GM12892 (cell line): ENCODE data around the gene PLEKHD1.

ENCODE experiments used
- POLR2A ChIP-seq: IDR thresholded peaks from 2 replicates; pipeline ENCODE4 v1.6.1; 2011; ENCODE audit warnings: low read depth, low read length, control low read depth
- TAF1 ChIP-seq: IDR thresholded peaks from 2 replicates; pipeline ENCODE4 v1.6.1; 2011; ENCODE audit warnings: low read depth, mild to moderate bottlenecking, control low read depth, low read length, borderline replicate concordance

- TF ChIP-seq POLR2A (no peak), TAF1 (no peak)
Observed at GRCh38 chr14:69548566-69548965, 64.0 kb downstream of the PLEKHD1 start.
